Adrenal gland (tissue), 5 donors: ENCODE results near the gene TSSK6.

Experiments
- CTCF ChIP-seq, 6 experiments: fragments of 450-650 bp in 4 of 6; fragments of 200-600 bp in 2 of 6; sonication (generic) in 1 of 6; IDR thresholded peaks; 1 replicate in 5 of 6; 2 replicates in 1 of 6; pipeline versions ENCODE4 v1.5.1 to v1.8.0; 2016 to 2021; ENCODE audit warnings: antibody characterized with exemption in 6 of 6, mild to moderate bottlenecking in 2 of 6, moderate library complexity in 1 of 6
- POLR2A ChIP-seq, 2 donors: fragments of 450-650 bp; IDR thresholded peaks; one replicate each; pipeline ENCODE4 v1.6.1; 2017; ENCODE audit warnings: antibody characterized with exemption in 2 of 2, mild to moderate bottlenecking in 2 of 2, moderate library complexity in 1 of 2
- donor health status: DM: no; HTN: no; CAD: no.

- no peak for TF ChIP-seq CTCF (IDR thresholded peaks at IDR 0.05)
- TF ChIP-seq POLR2A (IDR thresholded peaks at IDR 0.05): no peak
These were observed 44.8 kb downstream of the TSSK6 start for GRCh38 chr19:19470579-19470978.
